ENCODE data around the gene STK11. TPM values are rescaled to one million over a fixed set of nuclear protein-coding genes. Genes with fewer than 3 reads are reported as not detected.
"Not testable (repeated sequence)": the region's sequence is repeated elsewhere in the genome, so short reads cannot be mapped to it uniquely, and the experiment has no call there.

The STK11 gene
- total and polyA plus RNA-seq, 2 of the 4 experiments (the other 2 are of a cell fraction), result 39.3 to 42.8 TPM

DNA sequence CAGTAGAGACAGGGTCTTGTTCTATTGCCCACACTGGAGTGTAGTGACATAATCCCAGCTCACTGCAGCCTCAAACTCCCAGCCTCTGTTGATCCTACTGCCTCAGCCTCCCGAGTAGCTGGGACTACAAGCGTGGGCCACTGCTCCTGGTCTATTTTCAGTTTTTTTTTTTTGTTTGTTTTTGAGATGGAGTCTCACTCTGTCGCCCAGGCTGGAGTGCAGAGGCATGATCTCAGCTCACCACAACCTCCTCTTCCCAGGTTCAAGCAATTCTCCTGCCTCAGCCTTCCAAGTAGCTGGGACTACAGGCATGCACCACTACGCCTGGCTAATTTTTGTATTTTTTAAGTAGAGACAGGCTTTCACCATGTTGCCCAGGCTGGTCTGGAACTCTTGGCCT is 5.0 kb upstream of the STK11 start:
- H3K4ac ChIP-seq (ENCODE audit: low read depth, low read length); H4K20me1 ChIP-seq (ENCODE audit: insufficient read depth, low read length); dilution Hi-C loops (cut with HindIII; ENCODE audit: low sequenced_read_pairs, unreplicated experiment); H3K23ac ChIP-seq (ENCODE audit: low read depth, low read length); H3K14ac ChIP-seq (replicated peaks; ENCODE audit: low read depth, low read length); H2AFZ ChIP-seq (replicated peaks; ENCODE audit: low read length, poor library complexity); H3K56ac ChIP-seq (ENCODE audit: extremely low read depth, insufficient read depth, low read length); H2BK5ac ChIP-seq (ENCODE audit: low read depth, low read length, poor library complexity, severe bottlenecking); H4K8ac ChIP-seq (ENCODE audit: low read depth in 2 of 2, low read length in 2 of 2); H3K36me3 ChIP-seq (ENCODE audit: control insufficient read depth, insufficient read depth, low read length); BruUV-seq (replicated peaks); H4K91ac ChIP-seq (ENCODE audit: insufficient read depth, low read depth, low read length); H3K4me1 ChIP-seq (ENCODE audit: control insufficient read depth, insufficient read depth, low read length); H3K18ac ChIP-seq (ENCODE audit: low read depth, low read length); H4K5ac ChIP-seq (ENCODE audit: low read depth, low read length); H2BK120ac ChIP-seq (ENCODE audit: low read depth, low read length); H3K27ac ChIP-seq (ENCODE audit: insufficient read depth, low read length); DNase-seq; H3K9ac ChIP-seq (ENCODE audit: low read depth, low read length); H2BK20ac ChIP-seq (ENCODE audit: low read depth, low read length); intact Hi-C loops (cut with micrococcal nuclease); ATAC-seq (ENCODE audit: low read depth); H2BK15ac ChIP-seq (ENCODE audit: low read depth, low read length); H3K4me2 ChIP-seq (ENCODE audit: low read depth, low read length); H3K9me3 ChIP-seq (ENCODE audit: control insufficient read depth, insufficient read depth, low read length); H3K4me3 ChIP-seq (ENCODE audit: insufficient read depth, low read depth, low read length); H3K27me3 ChIP-seq (ENCODE audit: control insufficient read depth, insufficient read depth, low read length): not testable (repeated sequence)
- peak overlapping the region; percentile 16 for H2AK9ac ChIP-seq (replicated peaks; ENCODE audit: low read depth, low read length, poor library complexity)
- H2AK5ac ChIP-seq (ENCODE audit: low read depth, low read length), result peak overlapping the region; percentile 39; the same call in 1 of the 2 replicates
- H3K79me1 ChIP-seq (ENCODE audit: low read depth in 1 of 2, low read length in 2 of 2), result peaks cover 5 to 11% of the 10 kb centered on the region in 2 experiments; a peak in 3 of 4 replicates
- in situ Hi-C loops (cut with MboI; ENCODE audit: low sequenced_read_pairs), result loop anchor here (5.0 kb wide), 1 partner anchor 93 kb away; no protein-coding TSS in a partner anchor
- ChIA-PET CTCF (interaction anchor here (0.6 to 1.6 kb wide), 3 partner anchors 87 to 460 kb away, joined by 3 to 6 read pairs (median 3); no protein-coding TSS in a partner anchor), POLR2A (ENCODE audit: unreplicated experiment) (interaction anchor here (0.6 kb wide), 1 partner anchor 96 kb away, joined by 3 read pairs; no protein-coding TSS in a partner anchor)
- H3K9me1 ChIP-seq (ENCODE audit: insufficient read depth, low read length), result peaks cover 11% of the 10 kb centered on the region; the same call in 1 of the 2 replicates
- WGBS, 2 experiments (ENCODE audit: extremely low coverage in 2 of 2, insufficient read length in 1 of 2), result no CpG with 5 or more reads among the region's 4 CpGs

Data from IMR-90 (cell line).